ENCODE results near the gene PCGF3. TPM values are rescaled to one million over a fixed set of nuclear protein-coding genes. Genes with fewer than 3 reads are reported as not detected.
A peak's percentile ranks its signal among the peaks of the same experiment; 100 is the strongest.

PCGF3 gene
- total and polyA plus RNA-seq, 9 of the 15 experiments (the other 6 are each of a cell fraction or from before 2014, with no cell fraction given), result 2.6 to 46.1 (median 20.3) TPM

- TF ChIP-seq FOXP4 (CRISPR knock-in tag; IDR thresholded peaks at IDR 0.05; ENCODE audit: borderline replicate concordance) (no peak), ZNF764 (CRISPR knock-in tag; IDR thresholded peaks at IDR 0.05; ENCODE audit: low read depth) (no peak), HNRNPLL (IDR thresholded peaks at IDR 0.05; ENCODE audit: low read depth, low read length, poor library complexity, severe bottlenecking) (no peak), ZNF311 (CRISPR knock-in tag; IDR thresholded peaks at IDR 0.05) (no peak), THRAP3 (IDR thresholded peaks at IDR 0.05; ENCODE audit: borderline replicate concordance) (no peak), L3MBTL2 (IDR thresholded peaks at IDR 0.05) (peak; percentile 60; the same call in 1 of the 2 replicates), ZBTB1 (CRISPR knock-in tag; IDR thresholded peaks at IDR 0.05; ENCODE audit: borderline replicate concordance, low read depth) (no peak), JUNB (CRISPR knock-in tag; conservative IDR thresholded peaks at IDR 0.05) (peak; percentile 83), E2F5 (CRISPR knock-in tag; IDR thresholded peaks at IDR 0.05) (no peak), ZC3H4 (CRISPR knock-in tag; IDR thresholded peaks at IDR 0.05; ENCODE audit: borderline replicate concordance) (no peak), YY1 (IDR thresholded peaks at IDR 0.05; ENCODE audit: borderline replicate concordance in 1 of 3, control insufficient read depth in 1 of 3, extremely low read depth in 1 of 3, insufficient read depth in 3 of 3, insufficient read length in 1 of 3, insufficient replicate concordance in 2 of 3, low read depth in 1 of 3, low read length in 2 of 3) (peak; percentile 73 to 94 (median 90)), CAMTA2 (CRISPR knock-in tag; conservative IDR thresholded peaks at IDR 0.05) (no peak), ZBTB17 (CRISPR knock-in tag; IDR thresholded peaks at IDR 0.05) (no peak), DACH1 (IDR thresholded peaks at IDR 0.05; ENCODE audit: partially characterized antibody) (peak; percentile 6), SMARCC2 (IDR thresholded peaks at IDR 0.05; ENCODE audit: low read depth) (no peak), U2AF1 (optimal IDR thresholded peaks at IDR 0.05; ENCODE audit: low read depth, low read length) (peak; percentile 70), ZFPM2 (CRISPR knock-in tag; IDR thresholded peaks at IDR 0.05) (no peak), E4F1 (CRISPR knock-in tag; IDR thresholded peaks at IDR 0.05; ENCODE audit: borderline replicate concordance) (no peak), BRCA1 (IDR thresholded peaks at IDR 0.05) (no peak), BRCA1 (CRISPR knock-in tag; IDR thresholded peaks at IDR 0.05) (no peak), RFX1 (IDR thresholded peaks at IDR 0.05) (no peak), CHCHD3 (CRISPR knock-in tag; IDR thresholded peaks at IDR 0.05) (no peak), FOS (IDR thresholded peaks at IDR 0.05; ENCODE audit: extremely low read depth, insufficient read length) (no peak), ILF3 (IDR thresholded peaks at IDR 0.05; ENCODE audit: borderline replicate concordance) (no peak)
These were observed 31.2 kb upstream of the PCGF3 start, which contains the start of the genes ATP5ME and MYL5 (continued) for GRCh38 chr4:674172-675035.

Measured in K562 (cell line).